ENCODE results near the gene ABHD5.
"Not testable (repeated sequence)": the region's sequence is repeated elsewhere in the genome, so short reads cannot be mapped to it uniquely, and the experiment has no call there.

ABHD5 gene

GRCh38 chr3:43690400-43691119 lies at the start of gene ABHD5:
ABHD5 (plus strand) TSS chr3:43690938; CDS start chr3:43690993, 55 bp downstream.
- DNase-seq (ENCODE audit: low read depth in 2 of 2) = peak; percentile 87 to 88

DNA sequence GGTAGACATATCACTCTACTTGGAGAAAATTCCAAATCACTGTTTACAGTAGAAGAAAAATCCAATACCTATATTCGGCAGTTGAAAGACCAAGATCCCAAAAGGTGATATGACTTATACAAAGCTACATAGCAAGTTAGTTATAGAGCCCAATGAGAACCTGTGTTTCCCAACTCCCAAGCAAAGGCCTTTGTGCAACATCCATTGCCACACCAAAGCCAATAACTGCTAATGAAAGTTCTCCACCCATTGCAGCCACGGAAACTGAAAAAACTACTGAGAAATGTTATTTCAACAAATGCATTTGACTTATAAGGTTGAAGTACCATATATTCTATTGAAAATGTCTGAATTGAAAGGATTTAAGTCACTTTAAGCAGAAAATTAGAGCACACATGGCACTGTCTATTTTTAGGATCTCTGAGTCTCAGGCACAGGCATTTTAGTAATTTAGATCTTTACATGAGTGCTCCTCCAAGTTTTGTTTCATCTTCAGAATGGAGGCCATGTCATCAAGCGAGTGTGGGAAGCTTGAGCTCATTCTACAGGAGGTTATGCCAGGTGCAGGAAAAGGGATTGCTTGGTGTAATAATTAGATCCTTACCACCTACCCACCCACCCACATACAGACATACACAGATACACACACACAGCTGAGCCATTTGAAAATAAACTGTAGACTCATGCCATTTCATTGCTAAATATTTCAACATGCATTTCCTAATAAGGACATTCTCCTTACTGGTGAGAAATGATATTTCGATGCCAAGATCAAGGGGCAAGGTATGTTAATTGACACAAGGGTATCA lies 49.2 kb upstream of the ABHD5 start:
- DNase-seq (ENCODE audit: low read depth in 2 of 2) = no peak

- no peak for DNase-seq (ENCODE audit: low read depth in 2 of 2)
Measured at GRCh38 chr3:43644443-43644842, 46.3 kb upstream of the ABHD5 start.

GRCh38 chr3:43647331-43648166 lies 43.2 kb upstream of the ABHD5 start:
- DNase-seq (ENCODE audit: low read depth in 2 of 2) = no peak

DNA sequence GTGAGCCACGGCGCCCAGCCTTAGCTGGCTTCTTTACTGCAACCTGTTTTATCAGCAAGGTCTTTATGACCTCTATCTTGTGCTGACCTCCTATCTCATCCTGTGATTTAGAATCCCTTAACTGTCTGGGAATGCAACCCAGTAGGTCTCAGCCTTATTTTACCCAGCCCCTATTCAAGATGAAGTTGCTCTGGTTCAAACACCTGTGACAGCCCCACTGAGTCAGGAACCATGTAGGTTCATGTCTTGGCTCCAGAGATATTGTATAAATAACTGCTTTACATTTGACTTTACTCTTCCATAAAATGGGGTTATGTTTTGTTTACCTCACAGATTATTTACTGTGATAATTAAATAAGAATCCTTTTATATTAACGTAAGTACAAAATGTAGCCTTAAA lies 41.8 kb upstream of the ABHD5 start:
- no peak for DNase-seq (ENCODE audit: low read depth in 2 of 2)

DNA sequence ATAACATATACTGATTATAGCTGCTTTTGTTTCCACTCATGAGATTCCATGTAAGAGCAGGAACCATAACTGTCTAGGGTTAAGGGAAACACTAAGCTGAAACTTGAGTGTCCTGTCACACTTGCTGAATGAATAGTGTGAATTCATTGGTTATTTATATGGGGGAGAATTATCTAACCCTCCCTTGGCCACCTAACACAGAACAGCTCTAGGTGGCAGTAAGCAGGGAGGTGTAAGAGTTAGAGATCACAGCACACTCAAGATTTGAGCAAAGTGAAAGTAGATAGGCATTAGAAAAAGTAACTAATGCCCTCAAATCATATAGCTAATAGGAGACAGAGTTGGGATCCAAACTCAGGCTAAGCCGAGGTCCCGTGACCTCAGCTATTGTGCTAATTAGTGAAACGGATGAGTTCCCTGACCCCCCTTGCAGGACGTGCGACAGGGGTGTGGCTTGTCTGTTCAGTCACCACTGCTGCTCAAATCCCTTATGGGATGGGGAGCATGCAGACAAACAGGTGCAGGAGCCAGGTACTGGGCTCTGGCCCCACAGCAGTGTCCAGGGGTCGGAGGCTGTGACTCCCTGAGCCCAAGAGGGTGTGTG lies 41.3 kb upstream of the ABHD5 start:
- DNase-seq (ENCODE audit: low read depth in 2 of 2) = no peak

- DNase-seq (ENCODE audit: low read depth in 2 of 2) = no peak
Measured at GRCh38 chr3:43650345-43650744, 40.4 kb upstream of the ABHD5 start.

DNA sequence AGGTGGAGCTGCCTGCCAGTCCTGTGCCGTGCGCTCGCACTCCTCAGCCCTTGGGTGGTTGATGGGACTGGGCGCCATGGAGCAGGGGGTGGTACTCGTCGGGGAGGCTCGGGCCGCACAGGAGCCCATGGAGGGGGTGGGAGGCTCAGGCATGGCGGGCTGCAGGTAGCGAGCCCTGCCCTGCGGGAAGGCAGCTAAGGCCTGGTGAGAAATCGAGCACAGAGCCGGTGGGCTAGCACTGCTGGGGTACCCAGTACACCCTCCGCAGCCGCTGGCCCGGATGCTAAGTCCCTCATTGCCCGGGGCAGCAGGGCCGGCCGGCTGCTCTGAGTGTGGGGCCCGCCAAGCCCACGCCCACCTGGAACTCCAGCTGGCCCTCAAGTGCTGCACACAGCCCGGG lies 34.3 kb upstream of the ABHD5 start:
- not testable (repeated sequence) for DNase-seq (ENCODE audit: low read depth in 2 of 2)

DNA sequence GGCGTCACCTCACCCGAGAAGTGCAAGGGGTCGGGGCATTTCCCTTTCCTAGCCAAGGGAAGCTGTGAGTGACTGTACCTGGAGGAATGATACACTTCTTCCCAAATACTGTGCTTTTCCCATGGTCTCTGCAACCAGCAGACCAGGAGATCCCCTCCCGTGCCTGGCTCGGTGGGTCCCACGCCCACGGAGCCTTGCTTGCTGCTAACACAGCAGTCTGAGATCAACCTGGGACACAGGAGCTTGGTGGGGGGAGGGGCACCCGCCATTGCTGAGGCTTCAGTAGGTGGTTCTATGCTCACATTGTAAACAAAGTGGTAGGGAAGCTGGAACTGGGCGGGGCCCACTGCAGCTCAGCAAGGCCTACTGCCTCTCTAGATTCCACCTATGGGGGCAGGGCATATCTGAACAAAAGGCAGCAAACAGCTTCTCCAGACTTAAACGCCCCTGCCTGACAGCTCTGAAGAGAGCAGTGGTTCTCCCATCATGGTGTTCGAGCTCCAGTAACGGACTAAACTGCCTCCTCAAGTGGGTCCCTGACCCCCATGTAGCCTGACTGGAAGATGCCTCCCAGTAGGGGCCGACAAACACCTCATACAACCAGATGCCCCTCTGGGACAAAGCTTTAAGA lies 31.4 kb upstream of the ABHD5 start:
- DNase-seq (ENCODE audit: low read depth in 2 of 2) = no peak

DNA sequence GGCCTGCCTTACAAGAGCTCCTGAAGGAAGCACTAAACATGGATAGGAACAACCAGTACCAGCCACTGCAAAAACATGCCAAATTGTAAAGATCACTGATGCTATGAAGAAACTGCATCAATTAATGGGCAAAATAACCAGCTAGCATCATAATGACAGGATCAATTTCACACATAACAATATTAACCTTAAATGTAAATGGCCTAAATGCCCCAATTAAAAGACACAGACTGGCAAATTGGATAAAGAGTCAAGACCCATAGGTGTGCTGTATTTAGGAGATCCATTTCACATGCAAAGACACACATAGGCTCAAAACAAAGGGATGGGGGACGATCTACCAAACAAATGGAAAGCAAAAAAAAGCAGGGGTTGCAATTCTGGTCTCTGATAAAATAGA lies 29.4 kb upstream of the ABHD5 start:
- not testable (repeated sequence) for DNase-seq (ENCODE audit: low read depth in 2 of 2)

DNA sequence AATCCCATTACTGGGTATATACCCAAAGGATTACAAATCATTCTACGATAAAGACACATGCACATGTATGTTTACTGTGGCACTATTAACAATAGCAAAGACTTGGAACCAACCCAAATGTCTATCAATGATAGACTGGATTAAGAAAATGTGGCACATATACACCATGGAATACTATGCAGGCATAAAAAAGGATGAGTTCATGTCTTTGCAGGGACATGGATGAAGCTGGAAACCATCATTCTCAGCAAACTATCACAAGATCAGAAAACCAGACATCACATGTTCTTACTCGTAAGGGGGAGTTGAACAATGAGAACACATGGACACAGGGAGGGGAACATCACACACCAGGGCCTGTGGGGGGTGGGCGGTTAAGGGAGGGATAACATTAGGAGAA lies 25.7 kb upstream of the ABHD5 start:
- not testable (repeated sequence) for DNase-seq (ENCODE audit: low read depth in 2 of 2)

DNA sequence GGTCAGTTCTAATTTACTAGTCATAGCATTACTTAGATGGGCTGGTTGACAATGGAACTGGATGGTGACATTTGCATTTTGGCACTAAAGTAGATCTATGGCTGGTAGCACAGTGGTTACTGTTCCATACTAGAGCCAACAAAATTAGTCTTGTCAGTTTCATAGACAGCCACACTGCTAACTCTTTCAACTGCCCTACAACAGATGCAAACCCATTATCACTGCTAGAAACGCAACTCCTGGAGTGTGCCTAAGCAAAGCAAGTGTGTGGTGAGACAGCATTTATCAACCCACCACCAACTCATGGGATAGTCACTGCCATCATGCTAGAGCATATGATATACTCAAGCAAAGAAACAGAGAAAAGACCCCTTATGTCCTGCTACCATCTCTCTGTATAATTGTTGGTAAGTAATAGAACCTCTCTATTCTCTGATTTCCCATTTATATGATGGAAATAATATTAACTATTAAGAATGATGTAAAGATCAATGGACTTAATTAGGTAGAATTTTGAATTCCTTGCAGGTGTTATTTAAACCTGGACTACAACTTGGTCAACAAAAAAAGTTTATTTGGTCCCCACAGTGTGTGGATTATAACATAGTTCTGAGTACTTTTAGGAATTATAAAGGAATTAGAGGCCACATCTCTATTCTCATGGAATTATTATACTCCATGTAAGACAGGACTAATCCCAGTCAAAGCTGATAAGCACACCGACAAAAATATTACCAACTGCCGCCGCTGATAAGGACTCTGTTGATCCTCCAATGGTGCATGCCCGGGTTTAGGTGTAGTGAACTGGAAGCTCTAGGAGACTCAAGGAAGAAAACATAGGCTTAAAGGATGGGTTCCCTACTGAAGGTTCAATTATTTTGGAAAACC lies 19.9 kb upstream of the ABHD5 start:
- DNase-seq (ENCODE audit: low read depth in 2 of 2) = no peak

DNA sequence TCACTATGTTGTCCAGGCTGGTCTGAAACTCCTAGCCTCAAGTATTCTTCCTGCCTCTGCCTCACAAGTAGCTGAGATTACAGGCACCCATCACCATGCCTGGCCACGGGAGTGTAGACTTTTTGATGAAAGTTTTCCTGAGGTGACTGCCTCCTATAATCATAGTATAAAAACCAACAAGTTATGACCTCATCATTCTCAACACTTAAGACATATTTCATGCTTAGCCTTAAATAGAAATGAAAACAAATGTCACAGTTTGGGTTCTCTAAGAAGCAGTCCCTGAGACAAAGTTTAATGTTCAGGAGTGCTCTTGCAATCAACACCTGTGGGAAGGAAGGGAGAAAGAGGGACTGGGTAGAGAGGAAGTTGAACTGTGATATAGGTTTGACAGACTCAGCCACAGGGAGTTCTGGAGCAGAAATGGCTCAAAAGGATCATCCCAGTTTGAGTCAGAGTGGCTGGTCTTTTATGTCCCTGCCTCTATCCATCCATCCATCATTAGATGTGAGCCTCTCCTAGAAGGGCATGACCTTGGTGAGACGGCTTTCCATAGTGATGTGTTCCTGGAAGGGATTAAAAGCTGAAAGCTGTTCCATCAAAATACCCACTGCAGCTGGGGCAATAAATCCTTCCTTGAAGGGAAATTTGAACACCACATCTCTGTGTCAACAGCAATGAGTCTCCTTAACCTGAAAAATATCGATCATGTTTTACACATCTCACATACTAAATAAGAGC lies 16.2 kb upstream of the ABHD5 start:
- no peak for DNase-seq (ENCODE audit: low read depth in 2 of 2)

DNA sequence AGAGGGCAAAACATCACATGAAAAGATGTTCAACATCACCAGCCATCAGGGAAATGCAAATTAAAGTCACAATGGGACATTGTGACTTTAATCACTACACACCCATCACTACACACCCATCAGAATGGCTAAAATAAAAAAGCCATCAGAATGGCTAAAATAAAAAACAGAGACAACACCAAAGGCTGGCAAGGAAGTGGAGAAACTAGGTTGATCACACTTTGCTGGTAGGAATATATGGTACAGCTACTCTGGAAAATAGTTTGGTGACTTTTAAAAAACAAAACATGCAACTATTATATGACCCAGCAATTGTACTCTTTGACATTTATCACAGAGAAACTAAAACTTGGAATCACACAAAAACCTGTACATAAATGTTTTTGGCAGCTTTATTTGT lies 15.1 kb upstream of the ABHD5 start:
- DNase-seq (ENCODE audit: low read depth in 2 of 2) = no peak

DNA sequence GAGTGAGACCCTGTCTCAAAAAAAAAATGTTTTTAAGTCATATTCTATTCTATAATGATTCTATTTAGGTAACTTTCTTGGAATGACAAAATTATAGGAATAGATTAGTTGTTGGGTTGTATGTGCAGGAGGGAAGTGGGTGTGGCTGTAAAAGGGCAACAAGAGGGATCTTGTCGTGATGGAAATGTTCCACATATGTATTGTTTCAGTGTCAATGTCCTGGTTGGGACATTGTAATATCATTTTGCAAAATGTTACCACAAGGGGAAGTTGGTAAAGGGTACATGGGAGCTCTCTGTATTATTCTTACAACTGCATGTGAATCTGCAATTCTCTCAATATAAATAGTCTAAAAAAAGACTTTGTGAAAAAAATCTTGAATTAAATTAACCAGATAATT lies 14.3 kb upstream of the ABHD5 start:
- no peak for DNase-seq (ENCODE audit: low read depth in 2 of 2)

DNA sequence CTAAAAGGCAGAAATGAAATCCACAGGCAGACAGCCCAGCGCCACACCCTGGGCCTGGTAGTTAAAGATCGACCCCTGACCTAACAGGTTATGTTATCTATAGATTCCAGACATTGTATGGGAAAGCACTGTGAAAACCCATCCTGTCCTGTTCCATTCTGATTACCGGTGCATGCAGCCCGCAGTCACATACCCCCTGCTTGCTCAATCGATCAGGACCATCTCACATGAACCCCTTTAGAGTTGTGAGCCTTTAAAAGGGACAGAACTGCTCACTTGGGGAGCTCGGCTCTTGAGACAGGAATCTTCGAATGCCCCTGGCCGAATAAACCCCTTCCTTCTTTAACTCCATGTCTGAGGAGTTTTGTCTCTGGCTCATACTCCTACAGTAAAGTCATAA lies 12.4 kb upstream of the ABHD5 start:
- not testable (repeated sequence) for DNase-seq (ENCODE audit: low read depth in 2 of 2)

- DNase-seq (ENCODE audit: low read depth in 2 of 2) = not testable (repeated sequence)
Measured at GRCh38 chr3:43678887-43679449, 11.8 kb upstream of the ABHD5 start.

GRCh38 chr3:43680857-43681256 lies 9.9 kb upstream of the ABHD5 start:
- not testable (repeated sequence) for DNase-seq (ENCODE audit: low read depth in 2 of 2)

DNA sequence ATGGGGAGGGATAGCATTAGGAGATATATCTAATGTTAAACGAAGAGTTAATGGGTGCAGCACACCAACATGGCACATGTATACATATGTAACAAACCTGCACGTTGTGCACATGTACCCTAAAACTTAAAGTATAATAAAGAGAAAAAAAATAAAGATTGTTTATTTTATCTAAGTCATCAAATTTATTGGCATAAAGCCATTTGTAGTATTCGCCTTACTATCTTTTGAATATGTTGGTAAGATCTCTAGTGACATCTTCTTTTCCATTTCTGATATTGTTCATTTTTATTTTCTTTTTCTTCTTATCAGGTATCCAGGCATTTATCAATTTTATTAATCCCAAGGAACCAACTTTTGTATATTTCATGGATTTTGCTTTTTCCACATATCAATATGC lies 5.8 kb upstream of the ABHD5 start:
- DNase-seq (ENCODE audit: low read depth in 2 of 2) = no peak
